Peyer's patch (tissue), 4 donors: ENCODE data around the gene WAC.

Experiments
- CTCF ChIP-seq, 6 experiments: fragments of 450-650 bp in 4 of 6; fragments of 200-600 bp in 2 of 6; sonication (generic) in 1 of 6; IDR thresholded peaks; one replicate each; pipeline ENCODE4 v1.5.1; 2017 to 2019; ENCODE audit warnings: antibody characterized with exemption in 6 of 6, mild to moderate bottlenecking in 3 of 6, moderate library complexity in 1 of 6
- POLR2A ChIP-seq, 2 donors: fragments of 450-650 bp; IDR thresholded peaks; one replicate each; pipeline ENCODE4 v1.5.1; 2017; ENCODE audit warnings: antibody characterized with exemption in 2 of 2, mild to moderate bottlenecking in 2 of 2, moderate library complexity in 2 of 2

- TF ChIP-seq CTCF (IDR thresholded peaks at IDR 0.05) (no peak), POLR2A (IDR thresholded peaks at IDR 0.05) (no peak)
These were observed 134.0 kb downstream of the WAC start for GRCh38 chr10:28666751-28667467.
